ENCODE measurements around the gene MPZL3.
A peak's percentile ranks its signal among the peaks of the same experiment; 100 is the strongest.
"Not testable (repeated sequence)": the region's sequence is repeated elsewhere in the genome, so short reads cannot be mapped to it uniquely, and the experiment has no call there.

Gene MPZL3

DNA sequence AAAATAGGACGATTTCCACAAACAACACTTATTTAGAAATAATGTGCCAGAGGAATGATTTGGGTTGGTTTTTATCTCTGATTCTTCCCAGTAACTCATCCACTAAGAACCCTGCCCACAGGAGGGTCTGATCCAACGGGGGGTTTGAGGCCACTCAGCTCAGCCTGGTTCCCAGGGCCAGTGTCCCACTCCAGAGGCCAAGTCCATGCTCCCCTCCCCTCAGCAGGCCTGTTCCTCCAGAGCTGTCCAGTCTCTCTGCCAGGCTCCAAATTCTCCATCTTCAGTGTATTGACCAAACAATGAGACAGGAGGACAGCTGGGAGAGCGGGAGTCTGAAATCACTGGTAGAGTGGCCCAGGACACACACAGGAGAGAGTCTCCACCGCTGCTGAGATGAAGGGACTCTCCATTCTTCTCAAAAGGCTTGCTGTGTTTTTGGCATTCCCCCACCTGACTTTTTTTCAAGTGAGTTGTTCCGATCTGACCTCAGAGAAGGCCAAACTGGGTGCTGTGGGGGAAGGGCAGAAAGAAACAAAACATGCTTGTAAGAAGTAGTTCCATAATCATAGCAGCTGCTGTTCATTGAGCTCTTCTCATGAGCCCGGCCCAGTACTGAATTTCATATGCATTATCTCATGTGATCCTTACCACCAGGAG is 58.1 kb downstream of the MPZL3 start:
- DNase-seq (ENCODE audit: low read depth, low spot score), result no peak
- H3K27ac ChIP-seq, result peak overlapping the region; percentile 68

DNA sequence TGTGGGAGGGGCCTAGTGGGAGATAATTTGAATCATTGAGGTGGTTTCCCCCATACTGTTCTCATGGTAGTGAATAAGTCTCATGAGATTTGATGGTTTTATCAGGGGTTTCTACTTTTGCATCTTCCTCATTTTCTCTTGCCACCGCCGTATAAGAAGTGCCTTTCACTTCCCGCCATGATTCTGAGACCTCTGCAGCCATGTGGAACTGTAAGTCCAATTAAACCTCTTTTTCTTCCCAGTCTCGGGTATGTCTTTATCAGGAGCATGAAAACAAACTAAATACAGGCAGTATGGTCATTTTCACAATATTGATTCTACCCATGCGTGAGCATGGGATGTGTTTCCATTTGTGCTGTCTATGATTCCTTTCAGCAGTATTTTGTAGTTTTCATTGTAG is 59.3 kb downstream of the MPZL3 start:
- not testable (repeated sequence) for H3K27ac ChIP-seq; DNase-seq (ENCODE audit: low read depth, low spot score)

DNA sequence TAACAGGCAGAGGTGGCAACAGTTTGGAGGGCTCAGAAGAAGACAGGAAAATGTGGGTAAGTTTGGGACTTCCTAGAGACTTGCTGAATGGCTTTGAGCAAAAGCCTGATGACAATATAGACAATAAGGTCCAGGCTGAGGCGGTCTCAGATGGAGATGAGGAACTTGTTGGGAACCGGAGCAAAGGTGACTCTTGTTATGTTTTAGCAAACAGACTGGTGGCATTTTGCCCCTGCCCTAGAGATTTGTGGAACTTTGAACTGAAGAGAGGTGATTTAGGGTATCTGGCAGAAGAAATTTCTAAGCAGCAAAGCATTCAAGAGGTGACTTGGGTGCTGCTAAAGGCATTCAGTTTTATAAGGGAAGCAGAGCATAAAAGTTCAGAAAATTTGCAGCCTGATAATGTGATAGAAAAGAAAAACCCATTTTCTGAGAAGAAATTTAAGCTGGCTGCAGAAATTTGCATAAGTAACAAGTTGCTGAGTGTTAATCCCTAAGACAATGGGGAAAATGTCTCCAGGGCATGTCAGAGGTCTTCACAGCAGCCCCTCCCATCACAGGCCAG is 61.1 kb downstream of the MPZL3 start:
- H3K27ac ChIP-seq; DNase-seq (ENCODE audit: low read depth, low spot score): not testable (repeated sequence)

DNA sequence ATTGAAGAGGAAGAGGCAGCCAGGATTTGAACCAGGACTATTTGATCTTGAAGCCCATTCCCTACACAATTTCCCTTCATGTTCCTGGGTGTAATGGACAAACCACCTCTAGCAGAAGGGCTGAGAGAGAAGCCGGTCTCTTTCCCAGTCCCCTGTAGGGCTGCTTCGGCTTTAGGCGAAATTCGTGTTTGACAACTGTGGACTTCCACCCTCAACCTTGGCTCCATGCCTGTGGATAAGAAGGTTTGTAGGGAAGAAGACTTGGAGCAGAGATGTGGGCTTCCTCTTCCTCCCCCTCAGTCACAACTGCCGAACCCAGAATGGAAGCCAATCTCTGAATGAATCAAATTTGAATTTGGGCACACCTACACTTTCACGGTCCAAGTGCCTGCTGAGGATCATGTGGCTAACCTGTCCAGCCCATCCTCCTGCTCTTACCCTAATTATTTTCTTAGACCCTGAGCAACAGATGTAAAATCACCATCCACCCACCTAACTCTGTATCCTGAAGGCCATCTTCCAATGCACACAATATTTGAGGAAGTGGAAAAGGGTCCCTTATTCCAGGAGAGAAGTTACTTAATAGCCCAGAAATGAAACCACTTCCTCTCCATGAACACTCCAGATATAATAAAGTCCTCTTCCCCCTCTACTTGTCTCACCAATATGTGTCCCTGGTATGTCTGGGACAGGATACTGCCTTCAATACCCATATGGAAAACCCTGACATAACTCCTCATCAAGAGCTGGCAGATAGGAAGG is 65.6 kb downstream of the MPZL3 start:
- no peak overlapping the region for H3K27ac ChIP-seq
- DNase-seq (ENCODE audit: low read depth, low spot score), result no peak

DNA sequence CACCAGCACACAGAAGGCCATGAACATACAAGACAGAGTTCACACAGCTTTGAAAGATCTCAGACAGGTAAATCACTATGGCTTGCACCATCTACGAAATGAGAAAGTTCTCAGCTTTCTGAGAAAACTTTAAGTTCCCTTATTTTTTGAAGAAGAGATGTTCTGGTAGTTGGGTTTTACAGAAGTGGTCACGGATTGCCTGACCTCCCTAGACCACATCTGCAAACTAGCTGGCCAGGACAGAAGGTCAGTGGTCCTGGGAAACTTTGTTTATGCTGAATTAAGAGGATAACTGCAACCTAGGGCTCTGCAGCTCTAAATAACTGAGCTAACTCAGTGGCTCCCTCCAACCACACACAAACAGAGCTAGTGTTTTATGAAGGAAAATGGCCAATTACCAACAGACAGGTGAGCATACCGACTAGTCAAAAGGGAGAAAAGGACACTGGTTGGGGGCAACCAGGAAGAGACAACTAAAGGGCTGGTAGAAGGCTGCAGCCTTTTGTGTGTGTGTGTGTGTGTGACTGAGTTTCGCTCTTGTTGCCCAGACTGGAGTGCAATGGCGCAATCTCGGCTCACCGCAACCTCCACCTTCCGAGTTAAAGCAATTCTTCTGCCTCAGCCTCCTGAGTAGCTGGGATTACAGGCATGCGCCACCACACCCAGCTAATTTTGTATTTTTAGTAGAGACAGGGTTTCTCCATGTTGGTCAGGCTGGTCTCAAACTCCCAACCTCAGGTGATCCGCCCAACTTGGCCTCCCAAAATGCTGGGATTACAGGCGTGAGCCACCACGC is 67.2 kb downstream of the MPZL3 start:
- H3K27ac ChIP-seq, result no peak overlapping the region
- DNase-seq (ENCODE audit: low read depth, low spot score), result no peak

DNA sequence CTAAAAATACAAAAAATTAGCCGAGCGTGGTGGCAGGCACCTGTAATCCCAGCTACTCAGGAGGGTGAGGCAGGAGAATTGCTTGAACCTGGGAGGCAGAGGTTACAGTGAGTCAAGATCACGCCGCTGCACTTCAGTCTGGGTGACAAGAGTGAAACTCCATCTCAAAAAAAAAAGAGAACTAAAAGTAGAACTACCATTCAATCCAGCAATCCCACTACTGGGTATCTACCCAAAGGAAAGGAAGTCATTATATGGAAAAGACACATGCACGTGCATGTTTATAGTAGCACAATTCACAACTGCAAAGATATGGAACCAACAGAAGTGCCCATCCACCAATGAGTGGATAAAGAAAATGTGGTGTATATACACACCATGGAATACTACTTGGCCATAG is 68.5 kb downstream of the MPZL3 start:
- not testable (repeated sequence) for H3K27ac ChIP-seq; DNase-seq (ENCODE audit: low read depth, low spot score)

DNA sequence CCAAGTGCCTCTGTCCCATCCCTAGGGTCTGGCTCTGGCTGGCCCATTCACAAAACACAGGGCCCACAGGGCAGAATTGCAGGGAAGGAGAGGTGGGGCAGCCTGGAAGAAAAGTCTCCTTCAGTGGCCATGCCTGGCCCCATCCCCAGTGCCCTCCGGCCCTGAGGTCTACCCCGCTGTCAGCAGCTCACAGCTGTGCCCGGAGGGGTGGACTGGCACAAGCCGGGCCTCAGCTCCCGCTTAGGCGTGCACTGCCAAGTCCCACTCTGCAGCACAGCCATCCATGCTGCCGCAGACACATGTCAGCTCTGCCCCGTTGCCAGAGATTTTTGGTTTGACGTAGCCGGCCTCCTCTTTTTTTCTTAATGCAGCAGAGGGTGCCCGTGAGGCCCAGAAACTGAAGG is 71.9 kb downstream of the MPZL3 start:
- H3K27ac ChIP-seq, result no peak overlapping the region
- DNase-seq (ENCODE audit: low read depth, low spot score), result no peak

DNA sequence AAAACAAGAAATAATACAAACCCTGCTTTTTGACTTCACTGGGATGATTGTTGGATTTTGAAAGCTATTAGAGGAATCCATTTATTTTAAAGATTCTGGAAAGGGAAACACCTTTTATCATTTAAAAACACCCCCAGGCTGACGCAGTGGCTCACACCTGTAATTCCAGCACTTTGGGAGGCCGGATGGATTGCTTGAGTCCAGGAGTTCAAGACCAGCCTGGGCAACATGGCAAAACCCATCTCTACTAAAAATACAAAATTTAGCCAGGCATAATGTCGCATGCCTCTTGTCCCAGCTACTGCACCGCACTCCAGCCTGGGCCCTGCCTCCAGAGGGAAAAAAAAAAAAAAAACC is 75.4 kb downstream of the MPZL3 start:
- peak overlapping the region; percentile 83 for H3K27ac ChIP-seq
- no peak for DNase-seq (ENCODE audit: low read depth, low spot score)

Measured in epithelial cell of prostate (primary cell).